ENCODE measurements around the gene CPXM2.
A peak's percentile ranks its signal among the peaks of the same experiment; 100 is the strongest.

Gene CPXM2

DNA sequence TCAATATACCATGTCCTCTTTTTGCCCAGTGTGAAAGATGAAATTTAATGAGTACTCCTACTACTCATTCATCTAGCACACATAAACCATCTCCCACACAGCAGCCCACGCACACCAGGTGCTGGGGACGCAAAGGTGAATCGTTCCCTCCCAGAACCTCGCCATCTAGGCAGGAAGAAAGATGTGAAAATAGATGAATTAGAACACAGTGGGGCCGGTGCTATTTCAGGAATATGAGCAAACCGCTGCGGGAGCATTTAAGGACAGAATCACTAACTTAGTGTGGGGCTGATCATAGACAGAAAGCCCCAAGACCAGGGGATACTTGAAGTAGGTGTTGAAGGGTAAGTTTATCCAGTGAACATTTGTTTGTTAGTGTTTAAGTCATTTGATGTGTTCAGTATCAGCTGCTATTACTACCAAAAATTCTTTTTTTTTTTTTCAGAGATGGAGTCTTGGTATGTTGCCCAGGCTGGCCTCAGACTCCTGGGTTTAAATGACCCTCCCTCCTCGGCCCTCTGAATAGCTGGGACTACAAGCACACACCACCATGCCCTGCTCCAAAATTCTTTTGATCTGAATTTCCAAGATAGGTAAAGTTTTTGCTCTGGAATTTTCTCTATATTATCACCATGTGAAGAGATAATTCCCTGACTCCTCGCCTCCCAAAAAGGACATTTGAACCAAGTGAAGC is 48.8 kb downstream of the CPXM2 start:
- DNase-seq = no peak

DNA sequence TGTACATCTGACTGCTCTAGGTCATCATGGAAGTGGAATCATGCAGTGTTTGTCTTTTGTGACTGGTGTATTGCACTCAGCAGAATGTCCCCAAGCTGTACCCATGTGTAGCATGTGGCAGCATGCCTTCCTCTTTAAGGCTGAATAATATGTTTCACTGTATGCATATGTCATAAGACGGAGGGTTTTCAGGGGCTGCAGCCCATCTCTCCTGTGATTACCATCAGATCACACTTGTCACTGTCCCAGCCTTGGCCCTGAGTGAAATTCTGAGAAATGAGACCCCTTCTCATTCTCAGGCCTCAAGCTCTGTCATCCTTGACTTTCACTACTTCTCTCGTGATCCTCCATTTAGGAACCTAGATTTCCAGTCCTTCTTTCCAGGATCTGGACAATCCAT is 50.0 kb downstream of the CPXM2 start:
- DNase-seq = no peak

DNA sequence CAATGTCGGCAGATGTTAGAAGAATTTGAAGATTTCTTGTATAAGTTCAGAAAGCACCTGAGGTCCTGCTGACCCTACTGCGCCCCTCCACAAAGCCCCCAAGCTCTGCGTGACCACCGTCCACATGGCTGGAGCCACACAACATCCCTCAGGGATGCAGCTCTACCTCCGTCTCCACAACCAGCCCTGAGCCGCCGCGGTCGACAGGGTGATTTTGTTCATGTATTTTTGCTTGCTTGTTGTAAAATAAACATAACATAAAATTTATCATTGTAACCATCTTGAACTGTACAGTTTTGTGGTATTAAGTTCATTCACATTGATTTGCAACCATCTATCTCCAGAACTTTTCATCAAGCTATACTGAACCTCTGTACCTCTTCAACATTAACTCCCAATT is 50.5 kb downstream of the CPXM2 start:
- no peak for DNase-seq

DNA sequence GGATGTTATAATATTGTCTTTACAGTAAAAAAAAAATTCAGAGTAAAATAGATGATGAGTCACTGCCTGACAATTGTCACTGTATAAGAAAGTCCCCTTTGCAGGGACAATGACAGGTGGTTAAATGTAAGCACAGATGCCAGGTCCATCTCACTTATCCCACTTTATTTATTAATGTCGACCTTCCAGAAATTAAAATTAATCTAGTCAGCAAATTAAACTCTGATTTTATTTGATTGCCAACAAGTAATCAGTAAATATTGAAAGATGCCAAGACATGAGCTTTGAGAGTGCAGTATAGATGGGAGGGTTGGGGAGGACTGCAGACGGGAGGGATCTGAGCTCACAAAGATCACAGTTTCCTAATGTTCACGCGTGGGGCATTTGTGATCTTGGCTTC is 50.9 kb downstream of the CPXM2 start:
- DNase-seq = no peak

DNA sequence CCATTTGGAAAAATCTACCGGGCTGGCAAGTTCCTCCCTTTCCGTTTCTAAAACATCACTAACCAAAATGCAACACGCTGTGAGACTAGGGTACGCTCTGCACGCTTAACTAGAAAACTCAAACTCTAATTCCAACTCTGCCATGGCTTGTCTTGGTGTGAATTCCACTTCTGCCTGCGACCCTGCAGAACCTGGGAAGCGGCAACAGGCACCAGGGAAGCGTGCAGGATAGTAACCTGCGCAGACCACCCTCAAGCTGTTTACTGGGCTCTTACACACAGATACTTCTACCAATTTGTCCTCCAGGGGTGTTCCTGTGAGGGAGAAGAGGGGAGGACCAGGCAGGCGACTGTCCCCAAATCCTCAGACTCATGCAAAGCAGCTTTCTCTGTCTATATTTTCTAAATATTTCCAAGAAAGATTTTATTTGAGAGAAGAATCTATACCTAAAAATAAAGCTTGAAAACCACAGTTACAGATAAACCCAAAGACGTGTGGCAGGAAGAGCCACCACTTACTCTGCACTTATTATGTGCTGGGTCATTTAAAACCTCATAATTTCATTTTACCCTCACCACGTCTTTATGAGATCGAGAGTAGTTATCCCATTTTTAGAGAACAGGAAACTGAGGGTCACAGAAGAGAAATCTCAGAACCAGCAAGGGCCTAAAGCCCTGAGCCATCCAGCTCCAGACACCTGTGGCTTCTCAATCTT is 52.9 kb downstream of the CPXM2 start:
- no peak for DNase-seq

DNA sequence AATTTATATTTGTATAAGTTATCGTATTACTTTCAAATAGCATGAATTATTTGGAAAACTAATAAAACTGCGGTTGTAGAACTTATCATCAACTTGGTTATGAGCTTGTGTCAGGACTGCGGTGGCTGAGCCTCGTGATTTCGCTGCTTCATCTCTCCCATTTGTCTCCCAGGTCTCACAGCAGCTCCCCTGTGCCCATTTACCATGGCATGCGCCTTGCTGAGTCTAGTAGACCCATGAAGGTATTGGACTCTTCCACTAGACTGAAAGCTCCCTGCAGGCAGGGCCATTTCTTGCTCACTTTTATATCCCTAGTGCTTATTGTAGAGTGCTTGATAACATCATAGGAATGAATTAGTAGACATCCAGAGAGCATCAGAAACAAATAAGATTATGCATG is 53.9 kb downstream of the CPXM2 start:
- no peak for DNase-seq

DNA sequence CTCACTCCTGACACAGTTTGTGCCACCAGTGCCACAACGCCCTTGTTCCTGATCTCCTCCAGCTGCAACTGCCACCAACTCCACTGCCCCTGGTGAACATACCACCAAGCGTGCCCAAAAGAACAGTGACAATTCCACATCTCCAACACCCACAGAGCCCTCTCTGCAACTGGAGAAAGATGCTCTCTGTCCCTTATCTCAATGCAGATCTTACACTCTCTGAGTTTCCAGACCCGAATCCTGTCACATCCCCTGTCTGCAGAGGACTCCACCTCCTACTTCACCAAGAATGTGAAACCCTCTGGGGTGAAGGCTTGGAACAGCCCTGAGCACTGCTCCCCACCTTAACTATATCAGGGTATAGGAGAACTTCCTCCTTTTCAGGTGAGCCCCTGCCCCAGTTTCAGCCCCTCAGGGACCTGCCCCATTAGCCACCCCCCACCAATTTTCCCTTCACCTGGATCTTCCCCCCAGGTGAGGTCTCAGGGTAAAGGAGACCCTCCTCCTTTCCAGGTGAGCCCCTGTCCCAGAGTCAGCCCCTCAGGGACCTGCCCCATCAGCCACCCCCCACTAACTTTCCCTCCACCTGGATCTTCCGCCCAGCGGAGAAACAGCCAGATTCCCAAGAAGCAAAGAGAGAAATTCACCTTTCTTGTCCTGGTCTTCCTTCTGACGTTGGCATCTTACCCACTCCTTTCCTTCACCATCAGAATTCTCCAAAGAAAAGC is 55.0 kb downstream of the CPXM2 start:
- DNase-seq = no peak

DNA sequence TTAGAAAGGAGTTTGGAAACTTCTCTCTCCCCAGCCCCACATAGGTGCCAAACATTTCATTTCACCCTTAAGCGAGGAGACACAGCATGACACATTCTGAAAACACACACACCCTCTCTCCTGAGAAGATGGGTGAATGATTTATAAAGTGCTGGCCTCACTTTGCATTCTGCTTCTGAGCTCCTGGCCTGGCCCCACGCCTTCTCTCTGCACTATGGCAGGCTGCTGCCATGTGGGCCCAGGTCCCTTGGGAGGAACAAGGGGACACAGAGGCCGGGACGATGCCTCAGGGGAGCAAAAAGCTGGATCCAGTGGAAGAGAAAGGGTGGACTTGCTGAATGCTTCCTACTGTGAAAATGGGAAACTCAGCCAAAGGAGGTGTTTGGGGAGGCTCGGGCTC is 56.0 kb downstream of the CPXM2 start:
- no peak for DNase-seq

DNA sequence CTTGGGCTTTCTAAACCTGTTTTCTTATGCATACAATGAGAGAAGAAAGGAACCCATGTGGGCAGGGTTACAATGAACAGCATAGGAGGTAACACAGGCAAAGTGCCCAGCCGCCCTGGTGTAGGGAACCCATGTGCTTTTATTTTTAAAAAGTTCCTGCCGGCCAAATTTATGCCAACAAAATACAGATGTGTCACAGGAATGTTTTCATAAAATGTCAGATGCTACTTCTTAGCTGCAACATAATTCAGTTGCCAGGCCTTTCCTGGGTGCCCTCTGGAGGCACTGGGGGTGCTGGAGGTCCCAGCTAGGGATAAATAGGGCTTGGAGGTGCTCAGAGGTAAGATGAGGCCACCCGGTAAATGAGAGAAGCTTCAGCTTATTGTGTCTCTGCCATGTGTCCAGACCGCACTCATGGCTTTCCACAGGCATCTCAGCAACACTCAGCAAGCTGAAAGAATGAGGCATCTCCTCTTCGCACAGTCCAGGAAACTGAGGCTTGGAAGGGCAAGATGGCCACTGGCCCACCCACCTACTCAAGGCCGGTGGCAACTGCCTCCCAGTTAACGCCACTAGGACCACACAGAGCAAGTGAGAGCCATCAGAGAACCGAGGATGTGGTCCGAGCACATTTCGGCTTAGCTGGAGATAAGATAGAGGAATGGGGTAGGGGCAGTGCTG is 58.3 kb downstream of the CPXM2 start:
- no peak for DNase-seq

DNA sequence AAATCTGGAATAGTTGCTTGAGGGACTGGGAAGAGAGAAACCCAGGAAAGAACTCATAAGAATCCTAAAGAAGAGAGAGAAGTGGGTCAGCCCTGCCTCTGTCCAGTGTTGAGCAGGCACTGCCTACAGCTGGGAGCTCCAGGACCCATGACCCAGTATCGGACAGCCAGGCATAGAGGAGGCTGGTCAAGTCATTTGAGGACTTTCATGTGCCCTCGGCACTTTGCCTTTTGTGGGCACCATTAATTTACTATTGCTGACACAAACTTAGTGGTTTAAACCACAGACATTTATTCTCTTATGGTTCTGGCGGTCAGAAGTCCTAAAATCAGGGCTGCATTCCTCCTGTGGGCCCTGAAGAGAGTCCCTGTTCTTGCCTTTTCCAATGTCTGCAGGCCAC is 60.3 kb downstream of the CPXM2 start:
- DNase-seq = no peak

DNA sequence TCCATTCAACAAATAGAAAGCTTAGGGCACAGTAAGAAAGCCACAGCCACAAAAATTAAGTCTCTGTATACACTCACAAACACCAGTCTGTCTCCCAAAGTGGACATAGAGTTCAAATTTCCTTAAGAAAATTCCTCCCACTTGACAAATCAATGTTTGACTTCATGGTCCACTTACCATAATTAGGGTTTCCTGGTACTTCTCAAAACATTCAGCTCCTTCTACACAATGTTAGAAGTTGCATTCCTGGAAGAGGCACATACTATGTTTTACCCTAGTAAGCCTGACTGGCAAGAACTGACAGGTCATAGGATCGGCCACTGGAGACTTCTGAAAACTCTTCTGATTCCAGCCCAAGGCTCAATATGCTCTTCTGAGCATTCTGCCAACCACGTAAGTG is 70.5 kb downstream of the CPXM2 start:
- no peak for DNase-seq

DNA sequence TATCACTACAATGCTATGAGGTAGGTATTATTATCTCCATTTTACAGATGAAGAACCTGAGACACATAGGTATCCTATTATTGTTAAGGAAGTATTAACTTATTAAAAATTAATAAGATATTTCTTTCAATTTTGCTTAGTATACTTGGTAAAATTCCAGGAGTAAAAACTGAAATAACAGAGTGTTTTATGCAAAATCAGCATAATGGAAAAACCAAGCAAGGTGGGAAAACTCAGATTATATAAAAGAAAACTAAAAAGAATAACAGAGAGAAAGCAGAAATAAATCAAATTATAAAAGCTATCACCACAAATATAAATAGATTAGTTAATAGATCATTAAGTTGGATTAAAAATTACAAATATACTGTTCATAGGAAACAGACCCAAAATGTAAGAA is 82.0 kb downstream of the CPXM2 start:
- DNase-seq = no peak

DNA sequence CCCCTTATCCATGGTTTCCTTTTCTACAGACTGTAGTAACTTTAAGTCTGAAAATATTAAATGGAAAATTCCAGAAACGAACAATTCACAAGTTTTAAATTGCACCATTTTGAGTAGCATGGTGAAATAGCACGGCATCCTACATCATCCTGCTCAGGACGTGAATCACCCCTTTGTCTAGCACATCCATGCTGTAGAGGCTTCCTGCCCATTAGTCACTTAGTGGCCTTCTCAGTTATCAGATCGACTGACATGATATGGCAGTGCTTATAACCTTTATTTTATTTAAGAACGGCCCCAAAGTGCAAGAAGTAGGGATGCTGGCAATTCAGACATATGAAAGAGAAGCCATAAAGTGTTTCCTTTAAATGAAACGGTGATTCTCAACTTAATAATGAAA is 82.7 kb downstream of the CPXM2 start:
- peak; percentile 17 for DNase-seq

DNA sequence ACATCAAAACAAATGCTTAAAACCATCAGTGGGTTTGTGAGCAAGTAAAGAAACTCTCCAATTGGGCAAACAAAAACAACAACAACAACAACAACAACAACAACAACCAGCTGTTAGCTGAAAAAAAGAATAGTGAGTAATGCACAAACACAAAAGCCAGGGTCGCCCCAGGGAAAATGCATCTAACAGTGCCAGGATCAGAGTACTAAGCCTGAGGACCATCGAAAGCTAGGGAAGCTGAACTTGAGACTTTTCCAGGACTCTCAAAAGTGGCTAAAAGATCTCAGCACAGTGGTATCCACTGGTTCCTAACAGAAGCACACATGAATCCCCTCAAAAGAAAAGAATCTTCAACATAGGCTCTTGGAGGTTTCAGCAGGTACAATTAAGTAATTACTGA is 83.3 kb downstream of the CPXM2 start:
- no peak for DNase-seq

DNA sequence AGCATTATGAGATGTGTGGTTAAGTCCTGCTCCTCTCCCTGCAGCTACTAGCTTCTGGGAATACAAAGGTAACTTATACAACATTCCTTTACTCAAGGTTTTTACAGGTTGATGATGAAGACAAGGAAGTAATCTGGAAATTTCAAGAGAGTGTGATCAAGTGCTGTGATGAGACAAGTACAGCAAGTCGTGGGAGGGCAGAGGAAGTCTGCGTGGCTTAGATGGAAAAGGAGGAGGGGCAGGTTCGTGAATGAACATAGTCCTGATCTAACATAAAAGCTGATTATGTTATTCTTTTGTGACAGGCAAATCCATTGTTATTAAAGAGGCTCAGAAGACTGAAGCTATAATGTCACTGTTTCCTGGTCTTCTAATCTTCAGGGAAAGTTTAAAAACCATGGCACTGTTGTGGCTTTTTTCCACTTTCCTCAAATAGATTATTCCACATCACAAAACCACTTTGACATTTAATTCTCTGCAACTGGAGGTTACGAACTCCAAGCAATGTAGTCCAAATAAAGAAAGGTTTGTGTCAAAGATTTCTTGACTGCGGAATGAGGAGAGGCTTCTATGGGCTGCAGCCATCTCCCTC is 84.1 kb downstream of the CPXM2 start:
- DNase-seq = no peak

DNA sequence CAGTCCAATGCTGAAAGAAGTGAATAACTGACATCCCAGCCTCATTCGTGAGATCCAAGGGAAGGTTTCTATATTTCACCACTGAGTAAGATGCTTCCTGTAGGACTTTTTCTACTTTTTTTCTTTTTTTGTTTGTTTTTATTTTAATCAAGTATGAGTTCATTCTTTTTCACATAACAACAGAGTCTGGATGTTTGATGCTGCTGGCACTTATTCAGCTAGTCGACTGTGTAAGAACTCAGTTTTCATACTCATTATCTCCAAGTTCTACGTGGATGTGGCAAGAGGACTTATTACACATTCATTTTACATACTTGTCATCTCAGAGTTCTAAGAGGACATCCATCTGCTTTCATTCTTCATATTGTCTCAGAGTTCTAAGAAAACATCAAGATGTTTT is 86.9 kb downstream of the CPXM2 start:
- DNase-seq = no peak

DNA sequence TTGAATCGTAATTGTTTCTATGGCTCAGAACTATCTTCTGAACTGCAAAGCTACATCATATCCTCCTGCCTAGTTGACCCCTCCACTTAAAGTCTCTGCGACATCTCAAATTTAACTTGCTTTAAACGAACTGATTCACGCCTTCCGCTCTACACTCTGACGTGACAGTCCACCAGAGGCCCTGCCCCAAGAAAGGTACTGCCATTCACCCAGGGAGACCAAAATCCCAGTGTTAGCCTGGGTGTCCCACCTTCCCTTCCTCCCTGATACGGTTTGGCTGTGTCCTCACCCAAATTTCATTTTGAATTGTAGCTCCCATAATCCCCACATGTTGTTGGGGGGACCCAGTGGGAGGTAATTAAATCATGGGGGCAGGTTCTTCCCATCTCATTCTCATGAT is 90.8 kb downstream of the CPXM2 start:
- DNase-seq = no peak

DNA sequence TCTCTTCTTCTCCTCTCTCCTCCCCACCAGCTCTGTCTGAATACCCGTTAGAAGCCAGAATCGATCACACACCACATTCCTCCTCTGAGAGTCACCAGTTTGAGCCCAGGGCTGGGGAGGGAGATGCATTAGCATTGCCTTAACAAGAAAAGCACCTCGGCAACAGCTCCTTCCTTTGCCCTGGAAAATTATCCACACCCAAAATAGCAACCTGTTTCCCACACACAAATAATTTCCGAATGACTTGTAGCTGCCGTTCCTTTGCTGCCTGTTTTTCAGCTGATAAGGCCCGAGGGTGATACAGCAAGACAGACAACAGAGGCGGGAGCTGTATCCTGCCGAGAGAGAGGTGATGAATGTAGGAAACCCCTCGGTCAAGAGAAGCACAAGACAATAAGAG is 91.3 kb downstream of the CPXM2 start:
- DNase-seq = no peak

DNA sequence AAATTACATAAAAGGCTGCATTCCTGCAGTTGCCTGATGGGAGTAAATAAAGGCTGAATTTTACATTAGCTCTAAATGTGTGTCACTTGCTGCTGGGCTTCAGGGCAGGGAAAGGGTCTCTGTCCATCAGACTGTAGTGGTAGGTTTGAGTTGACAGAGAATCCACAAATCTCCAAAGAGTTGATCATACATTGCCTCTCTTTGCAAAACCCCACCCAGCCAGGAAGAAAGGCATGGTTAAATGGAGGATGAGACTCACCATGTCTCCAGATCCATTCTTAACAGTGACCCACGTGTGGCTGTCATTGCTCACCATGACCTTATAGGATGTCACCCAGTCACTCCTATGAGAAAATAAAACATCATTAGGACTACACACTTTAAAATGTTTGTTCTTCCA is 92.8 kb downstream of the CPXM2 start:
- no peak for DNase-seq

DNA sequence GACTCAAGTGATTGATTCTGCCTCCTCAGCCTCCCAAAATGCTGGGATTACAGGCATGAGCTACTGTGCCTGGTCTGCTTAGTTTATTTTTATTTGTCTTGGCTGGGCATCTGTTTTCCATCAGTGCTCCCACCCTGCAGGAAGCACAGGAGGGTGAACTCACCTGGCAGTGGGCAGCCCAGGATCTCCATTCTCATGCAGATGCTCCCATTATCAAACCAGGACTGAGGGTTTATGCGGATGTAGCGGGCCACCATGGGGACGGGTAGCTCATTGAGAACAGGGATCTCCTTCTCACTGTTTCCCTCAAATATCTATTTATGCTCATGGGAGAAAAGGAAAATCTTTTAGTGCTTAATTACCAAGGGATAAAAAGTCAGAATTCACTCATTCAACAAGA is 93.8 kb downstream of the CPXM2 start:
- no peak for DNase-seq

DNA sequence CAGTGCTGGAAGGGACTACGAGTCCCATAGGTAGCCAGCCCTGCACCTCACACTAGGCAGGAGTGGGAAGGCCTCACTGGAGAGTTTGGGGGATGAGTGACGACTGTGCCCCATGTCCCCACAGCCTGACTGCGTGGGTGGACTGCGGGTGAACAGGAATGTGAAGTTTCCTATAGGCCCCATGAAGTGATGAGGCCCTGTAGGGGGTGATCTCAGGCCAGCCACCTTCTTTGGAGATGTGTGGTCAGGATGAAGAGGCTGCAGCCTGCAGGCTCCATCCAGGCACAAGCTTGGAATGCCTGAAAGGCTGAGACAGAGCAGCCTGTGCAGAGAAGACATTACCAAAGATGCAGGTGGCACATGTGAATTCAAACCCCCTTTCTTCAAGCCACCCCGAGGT is 94.9 kb downstream of the CPXM2 start:
- DNase-seq = no peak

DNA sequence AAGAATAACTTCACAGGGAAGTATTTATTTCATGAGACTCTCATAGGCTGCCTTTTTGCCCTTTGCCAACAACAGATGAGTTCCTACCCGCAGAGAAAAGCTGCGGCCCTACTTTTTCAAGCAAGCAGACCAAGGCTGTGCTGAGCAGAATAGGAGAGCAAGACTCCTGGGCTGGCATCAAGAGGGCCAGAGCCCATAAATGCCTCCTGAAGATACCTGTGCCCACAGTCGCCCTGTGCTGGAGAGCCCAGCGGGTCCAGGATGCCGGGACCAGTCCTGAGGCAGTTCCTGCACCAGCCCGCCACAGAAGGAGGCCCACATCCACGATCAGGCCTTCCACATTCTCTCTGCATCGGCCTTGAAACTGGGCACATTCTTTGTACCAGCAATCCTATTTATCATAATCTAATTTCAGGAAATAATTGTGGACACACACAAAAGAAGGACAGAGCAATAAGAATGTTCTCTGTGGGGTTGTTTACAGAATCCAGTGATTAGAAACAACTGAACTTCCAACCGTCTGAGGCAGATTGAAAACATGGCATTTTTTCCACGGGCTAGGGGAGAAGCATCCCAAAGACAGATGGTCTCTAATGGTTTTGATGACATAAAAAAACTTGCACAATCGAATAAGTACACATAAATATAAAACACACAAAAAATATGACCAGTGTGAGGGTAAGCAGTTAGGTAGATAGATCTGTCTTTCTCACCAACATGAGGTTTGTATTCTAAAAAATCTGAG is 95.6 kb downstream of the CPXM2 start:
- DNase-seq = no peak

All from activated CD4-positive, alpha-beta T cell treated with anti-CD3 and anti-CD28 coated beads, Interleukin-10, Interleukin-2, amounts not matched to agents 100 ng/mL and 50 ng/mL, durations not matched to agents 16 hours and 8 hours (primary cell).